HG03280 (cell line): Measurements from ENCODE around the gene SLC2A8.

ENCODE experiments used
- ATAC-seq: cut with Tn5 transposase; IDR thresholded peaks from one replicate; pipeline ENCODE4 v1.9.1; 2021; ENCODE audit warnings: mild to moderate bottlenecking, moderate library complexity; ENCODE audit not compliant: unreplicated experiment

Gene SLC2A8

GRCh38 chr9:127451858-127452656, 55.1 kb downstream of the SLC2A8 start:
- ATAC-seq, result no peak

DNA sequence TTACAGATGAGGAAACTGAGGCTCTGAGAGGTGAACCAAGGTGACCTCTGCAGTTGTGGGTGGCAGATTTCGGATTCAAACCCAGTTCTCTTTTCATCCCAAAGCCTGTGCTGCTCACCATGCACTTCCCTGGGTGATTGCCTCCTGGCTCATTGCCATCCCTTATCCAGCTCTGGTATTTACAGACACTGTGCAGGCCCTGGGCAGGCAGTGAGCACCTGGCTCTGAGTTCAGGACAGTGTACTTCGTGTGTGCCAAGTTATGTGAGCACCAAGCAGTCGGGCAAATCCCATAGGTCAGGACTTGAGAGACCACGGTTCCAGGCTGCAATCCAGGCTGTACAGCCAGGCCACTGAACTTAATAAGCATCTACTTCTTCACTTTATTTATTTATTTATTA, 55.7 kb downstream of the SLC2A8 start:
- ATAC-seq, result no peak

- no peak for ATAC-seq
These were observed 58.5 kb downstream of the SLC2A8 start for GRCh38 chr9:127455324-127455992.

DNA sequence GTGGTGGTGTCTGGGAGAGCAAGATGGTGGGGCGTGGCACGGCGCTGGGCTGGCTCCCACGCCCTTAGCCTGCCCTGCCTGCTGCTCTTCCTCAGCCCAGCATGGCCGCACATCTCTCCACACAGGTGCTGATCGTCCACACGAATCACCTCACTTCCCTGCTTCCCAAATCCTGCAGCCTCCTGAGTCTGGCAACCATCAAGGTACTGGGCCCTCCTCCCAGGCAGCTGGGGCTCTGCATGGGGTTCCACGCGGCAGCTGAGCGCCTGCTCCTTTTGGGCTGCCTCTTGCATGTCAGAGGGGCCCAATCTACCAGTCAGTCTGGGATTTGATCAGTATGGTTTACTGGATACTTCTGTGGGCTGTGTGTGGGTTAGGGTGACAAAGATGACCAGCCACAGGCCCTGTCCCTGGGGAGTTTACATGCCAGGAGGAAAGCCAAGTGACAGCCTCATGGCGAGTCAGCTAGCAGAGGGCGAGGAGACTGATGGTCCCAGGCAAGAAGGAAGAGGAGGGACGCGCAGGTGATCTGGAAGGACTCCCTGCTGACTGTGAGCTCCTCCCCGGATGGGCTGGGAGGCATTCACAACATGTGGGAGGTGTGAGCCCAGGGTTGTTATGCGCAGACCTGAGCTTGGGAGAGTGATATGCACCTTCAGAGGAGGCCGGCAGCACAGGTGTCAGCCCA, 60.4 kb downstream of the SLC2A8 start:
- no peak for ATAC-seq
